Fibroblast of lung (primary cell): Measurements from ENCODE around the gene TCAIM.

ENCODE experiments used
- EZH2 ChIP-seq: IDR thresholded peaks from 2 replicates; pipeline ENCODE4 v1.5.1; 2012; ENCODE audit warnings: low read length, control low read depth, mild to moderate bottlenecking; ENCODE audit errors: missing control alignments
- TF ChIP-seq, protein P1 (sequence below), 2 donors: IDR thresholded peaks in 1 of 2; conservative IDR thresholded peaks in 1 of 2; 1 replicate in 1 of 2; 2 replicates in 1 of 2; pipeline ENCODE4 v1.5.1; 2011 to 2012; ENCODE audit warnings: low read length in 2 of 2, control low read depth in 1 of 2, inconsistent platforms in 1 of 2, low read depth in 1 of 2, mild to moderate bottlenecking in 1 of 2

DNA sequence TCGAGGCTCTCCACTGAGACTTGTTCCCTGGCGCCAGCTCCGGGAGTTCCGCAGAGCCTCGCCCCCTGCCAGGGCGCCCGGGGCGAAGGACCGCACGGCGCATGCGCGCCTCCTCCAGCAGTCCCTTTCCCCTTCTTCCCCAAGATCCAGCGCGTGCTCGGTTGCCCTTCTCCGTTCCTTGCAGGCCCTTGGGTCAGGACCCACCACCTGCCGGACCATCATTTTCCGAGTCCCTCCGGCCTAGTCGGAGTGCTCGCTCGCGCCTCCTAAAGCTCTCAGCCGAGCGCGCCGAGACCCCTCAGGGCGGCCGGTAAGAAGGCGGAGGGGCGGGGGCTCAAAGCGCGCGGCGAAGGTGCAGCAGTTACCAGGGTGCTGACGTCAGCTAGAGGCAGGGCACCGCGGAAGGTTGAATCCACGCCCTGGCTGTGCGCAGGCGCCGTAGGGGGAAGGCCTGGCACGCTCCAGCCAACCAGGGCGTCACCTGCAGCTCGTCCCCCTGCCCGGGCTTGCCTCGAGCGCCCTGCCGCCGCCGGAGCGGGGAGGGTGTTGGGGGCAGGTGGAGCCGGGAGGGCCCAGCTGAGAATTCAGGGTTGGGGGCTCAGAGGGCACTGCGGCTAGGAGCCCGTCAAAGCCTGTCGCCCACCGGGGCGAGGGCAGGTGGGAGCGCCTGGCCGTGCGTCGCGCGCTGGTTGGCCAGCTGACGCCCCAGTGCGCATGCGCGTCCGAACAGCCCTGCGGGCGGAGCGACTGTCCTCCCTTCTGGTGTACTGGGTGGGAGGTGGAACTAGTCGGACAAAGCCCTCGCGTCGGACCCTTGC, at the start of gene TCAIM:
- TF ChIP-seq EZH2, result no peak
- TF ChIP-seq, protein P1, sequence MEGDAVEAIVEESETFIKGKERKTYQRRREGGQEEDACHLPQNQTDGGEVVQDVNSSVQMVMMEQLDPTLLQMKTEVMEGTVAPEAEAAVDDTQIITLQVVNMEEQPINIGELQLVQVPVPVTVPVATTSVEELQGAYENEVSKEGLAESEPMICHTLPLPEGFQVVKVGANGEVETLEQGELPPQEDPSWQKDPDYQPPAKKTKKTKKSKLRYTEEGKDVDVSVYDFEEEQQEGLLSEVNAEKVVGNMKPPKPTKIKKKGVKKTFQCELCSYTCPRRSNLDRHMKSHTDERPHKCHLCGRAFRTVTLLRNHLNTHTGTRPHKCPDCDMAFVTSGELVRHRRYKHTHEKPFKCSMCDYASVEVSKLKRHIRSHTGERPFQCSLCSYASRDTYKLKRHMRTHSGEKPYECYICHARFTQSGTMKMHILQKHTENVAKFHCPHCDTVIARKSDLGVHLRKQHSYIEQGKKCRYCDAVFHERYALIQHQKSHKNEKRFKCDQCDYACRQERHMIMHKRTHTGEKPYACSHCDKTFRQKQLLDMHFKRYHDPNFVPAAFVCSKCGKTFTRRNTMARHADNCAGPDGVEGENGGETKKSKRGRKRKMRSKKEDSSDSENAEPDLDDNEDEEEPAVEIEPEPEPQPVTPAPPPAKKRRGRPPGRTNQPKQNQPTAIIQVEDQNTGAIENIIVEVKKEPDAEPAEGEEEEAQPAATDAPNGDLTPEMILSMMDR (conservative IDR thresholded peaks at IDR 0.05 in 1 of 2, IDR thresholded peaks at IDR 0.05 in 1 of 2; ENCODE audit: low read depth in 1 of 2, low read length in 2 of 2), result no peak
